Hematopoietic multipotent progenitor cell (in vitro differentiated cells): ENCODE data around the gene FRA10AC1. TPM values are rescaled to one million over a fixed set of nuclear protein-coding genes. Genes with fewer than 3 reads are reported as not detected.
"Not testable (repeated sequence)": the region's sequence is repeated elsewhere in the genome, so short reads cannot be mapped to it uniquely, and the experiment has no call there.

Source experiments
- DNase-seq, 3 donors: peaks; one replicate each; pipeline ENCODE4 v3.0.0-alpha.2; 2011 to 2015; ENCODE audit warnings: low read depth in 2 of 3, low spot score in 2 of 3
- total RNA-seq: library from RNA; depleted of rRNA; stranded (reverse); fragments of >200 nt; gene quantifications from one replicate; pipeline ENCODE4 v1.2.3, GENCODE V29; 2012

Gene FRA10AC1
- total RNA-seq, 1 donor, result 2.4 TPM

DNA sequence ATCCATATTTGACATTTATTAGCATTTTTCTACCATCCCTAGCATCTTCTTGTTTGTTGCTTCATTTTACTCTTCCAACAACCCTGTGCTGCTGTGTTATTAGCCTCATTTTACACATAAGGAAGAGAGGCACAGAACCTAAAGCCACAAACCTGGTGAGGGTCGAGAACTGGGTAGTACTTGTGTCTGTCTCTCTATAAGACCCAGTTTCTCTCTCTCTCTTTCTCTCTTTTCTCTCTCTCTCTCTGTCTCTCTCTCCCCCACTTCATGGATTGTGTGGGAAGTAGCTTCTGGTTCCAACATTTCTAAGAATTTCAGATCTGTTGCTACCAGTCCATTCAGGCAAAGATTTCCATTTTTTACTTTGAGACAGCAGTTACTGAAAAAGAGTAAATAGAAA is 1.4 kb upstream of the FRA10AC1 start:
- no peak for DNase-seq

DNA sequence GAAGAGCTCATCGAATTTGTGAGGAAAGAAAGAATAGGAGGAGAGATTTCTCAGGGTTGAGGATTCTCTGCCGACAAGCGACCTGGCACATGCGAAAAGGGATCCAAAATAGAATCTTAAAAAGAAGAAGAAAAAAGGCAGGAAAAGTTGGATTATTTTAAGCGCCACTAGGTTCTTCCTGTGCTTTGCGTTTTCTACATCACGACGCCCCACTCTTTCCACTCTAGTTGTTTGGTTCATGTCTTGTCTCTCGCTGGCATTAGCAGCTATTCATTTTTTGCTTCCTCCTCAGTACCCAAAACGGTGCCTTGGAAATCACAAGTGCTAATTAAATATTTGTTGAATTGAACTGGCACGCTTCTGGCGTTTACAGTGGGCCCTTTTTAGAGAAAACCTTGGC is 674 bp upstream of the FRA10AC1 start:
- DNase-seq, result peak in 1 of 3 donors; percentile 12

DNA sequence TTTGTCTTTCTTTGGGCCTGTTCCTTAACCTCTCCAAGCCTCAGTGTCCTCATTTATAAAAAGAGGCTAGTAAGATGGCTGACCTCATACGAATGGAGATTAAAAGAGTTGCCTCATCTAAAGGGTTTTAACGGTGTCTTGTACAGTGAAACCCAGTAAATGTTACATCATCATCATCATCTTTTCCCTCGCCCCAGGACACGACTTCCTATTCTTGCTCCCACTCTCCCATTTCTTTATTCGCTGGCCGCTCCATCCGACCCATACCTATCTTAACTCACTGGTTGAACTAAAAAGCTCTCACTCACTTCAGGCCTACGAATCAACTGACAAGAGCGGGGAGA is 554 bp downstream of the FRA10AC1 start:
- DNase-seq, result no peak

DNA sequence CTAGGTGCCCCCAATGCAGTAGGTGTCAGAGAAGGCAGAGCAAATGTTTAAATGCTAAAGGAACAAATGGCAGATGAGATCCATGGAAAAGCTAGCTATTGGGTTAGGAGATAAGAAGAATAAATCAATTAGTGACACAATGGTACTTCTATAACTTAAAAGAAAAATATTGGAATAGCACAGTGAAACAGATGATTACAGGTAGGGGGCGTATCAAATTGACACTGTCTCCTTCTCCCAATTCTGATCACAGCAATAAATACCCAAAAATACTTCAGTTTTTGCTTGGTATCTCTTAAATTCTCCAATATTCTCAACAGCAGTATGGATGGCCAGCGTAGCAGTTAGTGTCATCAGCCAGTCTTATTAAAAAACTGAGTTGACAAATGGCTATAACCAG is 5.2 kb downstream of the FRA10AC1 start:
- DNase-seq, result no peak

DNA sequence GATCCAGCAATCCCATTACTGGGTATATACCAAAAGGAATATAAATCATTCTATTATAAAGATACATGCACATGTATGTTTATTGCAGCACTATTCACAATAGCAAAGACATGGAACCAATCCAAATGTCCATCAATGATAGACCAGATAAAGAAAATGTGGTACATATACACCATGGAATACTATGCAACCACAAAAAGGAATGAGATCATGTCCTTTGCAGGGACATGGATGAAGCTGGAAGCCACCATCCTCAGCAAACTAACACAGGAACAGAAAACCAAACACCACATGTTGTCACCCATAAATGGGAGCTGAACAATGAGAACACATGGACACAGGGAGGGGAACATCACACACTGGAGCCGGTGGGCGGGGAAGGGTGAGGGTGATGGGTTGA is 5.8 kb downstream of the FRA10AC1 start:
- not testable (repeated sequence) for DNase-seq

DNA sequence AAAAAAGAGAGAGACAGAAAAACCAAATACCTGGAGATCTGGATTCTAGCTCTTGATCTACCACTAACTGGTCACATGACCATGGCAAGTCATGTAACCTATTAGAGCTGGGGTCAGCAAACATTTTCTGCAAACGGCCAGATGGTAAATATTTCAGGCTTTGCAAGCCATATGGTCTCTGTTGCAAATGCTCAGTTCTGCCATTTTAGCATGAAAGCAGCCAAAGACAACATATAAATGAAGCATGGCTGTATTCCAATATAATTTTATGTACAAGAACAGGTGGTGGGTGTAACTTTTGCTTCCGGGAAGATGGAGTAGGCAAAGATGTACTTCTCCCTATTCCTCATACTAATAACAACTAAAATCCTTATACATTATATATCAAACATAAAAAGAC is 6.7 kb downstream of the FRA10AC1 start:
- DNase-seq, result no peak

DNA sequence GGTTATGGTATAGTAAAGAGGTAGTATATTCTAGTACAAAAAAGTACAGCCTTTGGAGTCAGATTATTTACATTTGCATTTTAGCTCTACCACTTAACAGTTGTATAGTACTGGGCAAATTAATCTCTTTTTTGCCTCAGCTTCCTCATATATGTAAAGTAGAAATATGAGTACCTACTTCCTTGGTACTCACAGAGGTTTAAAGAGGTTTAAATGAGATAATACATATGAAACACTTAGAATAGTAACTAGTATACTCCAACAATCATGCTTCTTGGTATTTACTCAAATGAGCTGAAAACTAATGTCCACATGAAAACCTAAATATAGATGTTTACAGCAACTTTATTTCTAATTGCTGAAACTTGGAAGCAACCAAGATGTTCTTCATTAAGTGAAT is 14.7 kb downstream of the FRA10AC1 start:
- no peak for DNase-seq

DNA sequence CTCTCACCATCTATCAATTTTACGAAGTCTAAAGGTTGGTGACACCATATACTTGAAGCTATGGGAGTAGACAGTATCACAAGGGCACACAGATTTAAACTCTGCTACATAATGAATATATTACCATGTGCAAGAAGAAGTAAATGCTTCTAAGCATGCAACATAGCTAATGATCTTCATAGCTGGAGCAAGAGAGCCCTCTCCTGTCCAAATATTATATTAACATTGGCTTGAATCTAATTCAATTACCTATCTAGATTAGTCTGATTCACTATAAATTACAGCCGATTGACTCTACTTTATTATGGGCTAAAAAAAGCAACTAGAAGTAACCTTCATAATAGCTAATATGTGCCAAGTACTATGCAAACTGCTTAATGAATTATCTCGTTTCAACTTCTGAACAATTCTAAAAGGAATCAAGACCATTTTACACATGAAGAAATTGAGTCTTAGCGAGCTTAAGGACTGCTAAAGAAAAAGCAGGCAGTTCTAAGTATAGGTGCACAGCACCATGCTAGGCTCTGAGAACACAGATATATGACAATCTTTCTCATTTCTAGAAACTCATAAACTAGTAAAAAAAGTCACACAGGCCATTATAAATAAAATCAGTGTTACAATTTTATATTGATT is 21.9 kb downstream of the FRA10AC1 start:
- peak in 2 of 3 donors; percentile 53 to 80 for DNase-seq

DNA sequence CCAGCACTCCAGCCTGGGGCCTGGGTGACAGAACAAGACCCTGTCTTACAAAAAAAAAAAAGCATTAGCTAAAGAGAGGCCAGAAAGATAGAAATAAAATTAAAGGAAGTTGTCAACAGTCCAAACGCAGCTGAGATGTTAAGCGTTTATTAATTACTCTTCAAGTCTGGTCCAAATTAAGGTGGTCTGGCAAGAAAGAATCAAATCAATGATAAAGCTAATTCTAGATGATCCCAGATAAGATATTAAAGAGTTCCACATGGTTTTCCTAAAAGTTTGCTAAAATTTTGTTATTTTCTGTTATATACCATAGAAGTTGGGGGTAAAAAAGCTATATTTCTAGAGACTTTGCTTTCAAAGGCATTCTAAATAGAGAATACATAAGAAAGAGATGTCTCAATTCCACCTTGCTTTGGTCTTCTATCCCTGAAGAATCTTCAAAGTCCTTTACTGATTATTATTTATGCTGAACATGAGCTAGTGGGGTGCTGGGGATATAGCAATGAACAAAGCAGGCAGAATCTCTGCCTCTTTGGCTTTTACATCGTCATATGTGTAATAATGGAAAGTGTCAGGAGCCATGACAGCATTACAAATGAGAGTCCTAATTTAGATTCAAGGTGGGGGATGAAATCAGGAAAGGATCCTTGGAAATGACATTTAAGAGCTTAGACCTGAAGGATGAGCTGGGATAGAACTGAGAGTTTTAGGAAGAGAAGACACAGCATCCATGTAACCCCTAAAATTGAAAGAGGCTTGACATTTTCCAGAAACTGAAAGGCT is 23.4 kb downstream of the FRA10AC1 start:
- no peak for DNase-seq

DNA sequence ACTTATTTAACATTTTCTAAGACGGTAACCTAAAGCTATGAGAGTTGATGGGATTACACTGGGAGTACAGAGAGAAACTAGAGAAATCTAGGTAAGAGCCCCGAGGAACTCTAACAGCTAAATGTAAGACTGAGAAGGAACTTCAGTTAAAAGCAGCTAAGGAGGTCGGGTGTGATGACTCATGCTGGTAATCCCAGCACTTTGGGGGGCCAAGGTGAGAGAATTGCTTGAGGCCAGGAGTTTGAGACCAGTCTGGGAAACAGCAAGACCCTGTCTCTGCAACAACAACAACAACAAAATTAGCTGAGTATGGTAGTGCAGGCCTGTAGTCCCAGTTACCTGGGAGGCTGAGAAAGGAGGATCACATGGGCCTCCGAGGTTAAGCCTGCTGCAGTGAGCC is 24.0 kb downstream of the FRA10AC1 start:
- DNase-seq, result no peak

DNA sequence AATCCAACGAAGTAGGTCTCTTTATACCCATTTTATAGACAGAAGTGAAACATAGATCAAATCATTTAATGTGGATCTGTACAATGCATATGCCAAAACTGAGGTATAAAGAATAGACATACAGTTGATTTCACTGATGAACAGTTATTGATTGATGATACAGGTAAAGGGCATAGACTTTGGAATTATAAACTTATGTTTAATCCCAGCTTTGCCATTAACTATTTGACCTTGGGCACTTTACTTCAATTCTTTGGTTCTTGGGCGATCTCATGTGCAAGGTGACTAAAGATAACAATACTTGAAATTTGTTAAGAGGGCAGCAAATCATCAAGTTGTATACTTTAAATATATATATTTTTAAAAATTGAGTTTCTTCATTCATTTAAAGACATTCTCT is 28.6 kb downstream of the FRA10AC1 start:
- no peak for DNase-seq

DNA sequence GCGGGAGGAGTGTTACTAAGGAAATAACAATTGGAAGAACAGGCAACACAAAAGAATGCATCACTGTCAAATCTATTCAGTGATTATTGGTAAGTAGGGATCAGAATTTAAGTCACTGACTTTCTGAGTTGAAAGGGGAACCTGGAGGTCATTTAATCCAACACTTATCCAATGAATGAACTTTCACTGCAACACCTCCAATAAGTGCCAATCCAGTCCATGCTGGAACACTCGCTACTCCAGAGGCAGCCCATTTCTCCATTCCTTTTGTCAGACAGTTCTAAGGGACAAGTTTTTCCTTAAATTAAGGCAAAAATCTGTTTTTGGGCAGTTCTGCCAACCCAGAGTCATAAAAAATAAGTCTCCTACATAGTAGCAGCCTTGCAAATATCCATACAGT is 29.5 kb downstream of the FRA10AC1 start:
- no peak for DNase-seq

DNA sequence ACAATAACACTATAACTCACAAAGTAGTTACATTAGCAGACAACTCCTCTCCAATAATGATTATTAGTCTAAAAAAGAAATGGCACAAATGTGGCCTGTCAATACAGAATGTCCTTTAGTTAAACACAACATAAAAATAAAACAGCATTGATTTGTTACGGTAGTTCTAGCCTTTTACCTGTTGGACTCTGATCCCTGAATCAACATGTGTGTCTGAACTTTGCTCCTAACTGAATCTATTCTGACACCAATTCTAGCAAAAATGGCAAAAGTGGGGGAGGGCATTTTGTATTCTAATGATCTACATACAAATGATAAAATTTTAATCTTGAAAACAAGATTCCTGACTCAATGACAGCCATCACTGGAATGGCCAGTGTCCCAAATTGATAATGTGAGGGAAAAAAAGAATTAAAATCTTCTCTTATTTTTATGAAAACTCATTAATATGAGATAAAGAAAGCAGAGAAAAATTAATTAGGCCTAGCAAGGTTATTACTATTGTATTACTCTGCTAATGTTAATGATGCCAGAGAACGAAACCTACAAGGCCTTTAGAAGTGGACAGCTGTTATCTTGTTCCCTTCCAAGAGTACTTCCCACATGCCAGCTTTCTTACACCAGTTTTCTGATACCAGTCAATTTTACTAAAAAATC is 30.2 kb downstream of the FRA10AC1 start:
- DNase-seq, result no peak

DNA sequence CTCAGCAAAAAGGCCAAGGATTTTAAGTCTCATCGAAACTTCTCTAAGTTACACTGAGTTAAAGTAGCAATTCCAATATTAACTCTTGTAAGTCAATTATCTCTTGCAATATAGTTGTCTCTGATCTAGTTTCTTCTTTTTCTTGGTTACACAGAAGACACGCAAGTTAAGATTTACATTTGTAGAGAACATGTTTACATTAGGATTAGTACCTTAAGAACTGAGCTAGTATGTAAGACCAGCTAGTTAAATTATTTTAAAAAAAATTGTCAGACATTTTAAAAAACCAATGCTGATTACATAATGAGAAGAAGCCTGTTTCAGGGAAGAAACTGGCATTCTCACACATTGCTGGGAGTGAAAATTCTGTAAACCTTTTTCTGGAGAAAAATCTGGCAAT is 31.4 kb downstream of the FRA10AC1 start:
- DNase-seq, result no peak

DNA sequence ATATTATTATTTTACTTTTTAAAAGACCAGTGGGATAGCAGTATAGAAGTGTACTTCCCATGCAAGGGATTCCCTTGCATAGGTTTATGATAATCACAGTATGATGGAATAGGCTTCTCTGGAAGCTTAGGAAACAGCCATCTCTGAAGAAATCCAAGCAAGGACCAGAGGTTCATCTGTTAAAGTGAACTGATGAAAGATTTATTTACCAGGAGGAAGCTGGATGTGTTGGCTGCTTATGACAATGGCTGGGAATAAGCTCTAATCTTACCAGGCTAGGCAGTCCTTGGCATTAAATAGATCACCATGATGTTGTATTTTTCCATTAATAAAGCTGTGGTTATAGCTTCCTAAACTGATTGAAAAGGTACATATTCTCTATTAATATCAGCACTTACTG is 32.0 kb downstream of the FRA10AC1 start:
- no peak for DNase-seq

DNA sequence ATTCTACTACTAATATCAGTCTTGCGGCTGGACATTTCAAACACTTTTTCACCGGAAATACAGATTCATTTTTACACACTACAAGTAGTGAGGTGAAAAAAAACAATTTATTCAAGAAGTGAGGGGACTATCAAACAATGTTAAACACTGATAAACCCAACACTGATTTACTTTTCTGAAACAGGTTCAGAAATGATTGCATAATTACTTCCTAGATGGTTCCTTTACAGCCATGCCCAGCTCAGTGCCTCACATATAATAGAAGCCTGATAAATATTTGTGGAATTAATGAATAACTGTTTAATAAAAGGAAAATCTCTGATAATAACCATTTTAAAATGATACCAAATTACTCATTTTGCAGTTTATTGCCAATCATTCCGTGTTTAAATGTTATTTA is 34.6 kb downstream of the FRA10AC1 start:
- DNase-seq, result no peak

DNA sequence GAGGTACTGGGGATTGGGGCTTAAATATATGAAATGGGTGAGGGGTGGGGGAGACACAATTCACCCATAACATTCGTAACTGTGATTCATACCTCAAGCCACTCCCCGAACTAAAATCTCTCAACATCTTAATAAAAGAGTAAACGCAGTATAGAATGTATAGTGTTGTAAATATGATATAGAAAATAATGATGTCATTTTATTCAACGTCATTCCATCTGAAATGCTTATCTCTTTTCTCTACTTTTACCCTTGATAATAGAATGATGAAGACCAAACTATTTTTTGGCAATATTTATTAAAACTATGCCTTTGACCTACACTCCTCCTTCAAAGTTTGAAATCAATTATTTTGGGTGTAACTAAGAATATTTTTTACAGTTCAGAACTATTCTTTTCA is 36.4 kb downstream of the FRA10AC1 start:
- no peak for DNase-seq

DNA sequence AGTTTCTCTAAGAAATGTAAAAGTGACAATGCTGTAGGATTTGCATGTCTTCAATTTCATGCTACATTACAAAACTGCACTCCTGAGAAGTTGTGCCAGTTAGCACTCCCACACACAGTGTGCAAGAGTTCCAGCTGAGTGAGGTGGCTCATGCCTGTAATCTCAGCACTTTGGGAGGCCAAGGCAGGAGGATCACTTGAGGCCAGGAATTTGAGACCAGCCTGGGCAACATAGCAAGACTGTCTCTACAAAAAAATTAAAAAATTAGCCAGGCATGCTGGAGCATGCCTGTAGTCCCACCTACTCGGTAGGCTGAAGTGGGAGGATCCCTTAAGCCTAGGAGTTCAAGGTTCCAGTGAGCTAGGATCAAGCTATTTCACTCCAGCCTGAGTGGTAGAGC is 44.6 kb downstream of the FRA10AC1 start:
- no peak for DNase-seq

DNA sequence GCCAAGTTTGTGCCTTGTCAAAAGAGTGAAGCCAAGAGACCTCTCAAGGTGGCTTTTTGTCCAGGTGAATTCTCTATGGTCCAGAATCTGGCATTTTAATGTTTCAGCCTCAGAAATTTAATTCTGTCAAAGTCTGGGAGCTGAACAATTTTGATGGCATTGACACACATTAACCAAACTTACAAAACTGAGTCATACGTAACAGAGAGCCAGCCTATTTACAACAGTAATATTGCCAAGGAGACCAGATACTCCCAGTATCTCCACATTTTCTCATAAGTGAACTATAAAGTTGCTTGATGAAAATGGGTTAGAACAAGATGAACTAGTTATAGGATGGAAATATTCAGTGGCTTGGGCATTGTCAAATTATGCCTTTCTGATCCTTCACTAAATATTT is 46.2 kb downstream of the FRA10AC1 start:
- DNase-seq, result no peak

DNA sequence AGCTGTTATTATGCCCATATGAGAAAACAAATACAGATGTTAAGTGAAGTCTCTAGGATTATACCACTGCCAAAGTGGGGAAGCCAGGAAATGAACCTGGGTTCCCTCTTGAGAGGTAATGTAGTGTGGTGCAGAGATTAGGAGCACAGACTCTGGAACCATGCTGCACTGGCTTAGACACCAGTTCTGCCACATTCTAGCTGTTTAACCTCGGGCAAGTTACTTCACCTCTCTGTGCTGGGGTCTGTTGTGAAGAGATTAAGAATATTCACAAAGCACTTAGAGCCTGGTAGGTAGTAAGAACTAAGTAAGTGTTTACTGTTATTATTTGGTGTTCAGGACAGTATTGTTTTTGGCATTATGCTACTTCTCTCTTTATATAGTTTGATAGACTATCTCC is 48.2 kb downstream of the FRA10AC1 start:
- DNase-seq, result no peak

DNA sequence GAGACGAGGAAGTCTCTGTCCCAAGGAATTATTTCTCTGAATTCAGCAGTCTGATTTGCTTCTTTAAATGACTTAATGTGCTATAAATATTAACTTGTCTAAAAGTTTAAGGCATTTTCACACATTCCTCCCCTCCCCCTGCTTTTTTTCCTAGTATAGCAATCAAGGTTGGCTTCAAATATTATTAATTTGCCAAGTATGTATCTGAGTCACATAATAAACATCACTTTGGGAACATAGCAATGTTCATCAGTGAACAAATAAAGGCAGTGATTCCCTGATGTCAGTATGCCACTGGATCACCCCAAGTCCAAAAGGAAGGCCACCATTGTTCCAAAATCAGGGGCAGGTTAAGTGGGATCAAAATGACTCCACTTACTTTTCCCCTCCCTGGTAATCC is 49.5 kb downstream of the FRA10AC1 start:
- no peak for DNase-seq

DNA sequence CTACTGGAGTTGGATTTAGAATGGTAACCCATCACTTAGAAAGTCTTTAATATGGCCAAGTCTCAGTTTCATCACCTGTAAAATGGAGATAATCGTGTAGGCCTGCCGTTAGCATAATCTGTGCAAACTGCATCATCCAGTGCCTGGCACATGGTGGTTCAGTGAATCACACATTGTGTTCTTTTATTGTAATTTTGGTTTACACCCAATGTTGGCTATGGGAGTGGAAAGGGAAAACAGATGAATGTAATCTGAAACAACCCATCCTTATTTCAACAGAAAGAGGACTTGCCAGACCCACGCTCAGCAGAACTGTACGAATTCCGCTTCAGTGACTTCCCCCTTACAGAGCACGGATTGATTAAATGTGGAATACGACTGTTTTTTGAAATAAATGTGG is 62.6 kb downstream of the FRA10AC1 start:
- DNase-seq, result no peak
